ENCODE results near the gene SMG6.

Gene SMG6

GRCh38 chr17:2064980-2065785 is 238.4 kb downstream of the SMG6 start:
- no peak; the same call in 1 of the 2 replicates for TF ChIP-seq CTCF (IDR thresholded peaks at IDR 0.05; ENCODE audit: low read depth, low read length)

DNA sequence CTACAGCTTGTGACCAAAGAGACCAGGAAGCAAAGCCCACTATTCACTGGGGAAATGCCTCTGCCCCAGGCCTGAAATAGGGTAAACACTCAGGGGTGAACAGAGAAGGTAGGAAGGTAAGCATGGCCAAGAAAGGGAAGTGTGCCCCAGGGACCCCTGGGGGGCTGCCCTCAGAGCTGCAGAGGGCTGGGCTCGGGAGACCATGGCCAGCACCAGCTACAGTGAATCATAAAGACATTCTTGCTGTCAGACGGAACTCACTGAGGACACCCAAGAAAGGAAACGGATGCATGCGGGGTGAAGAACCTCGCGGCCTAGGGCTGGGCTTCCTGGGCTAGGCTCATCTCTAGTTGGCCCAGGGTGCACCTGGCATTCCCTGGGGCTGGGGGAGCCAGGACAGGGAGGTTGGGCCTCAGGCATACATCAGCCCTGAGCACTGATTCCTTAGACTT is 239.0 kb downstream of the SMG6 start:
- H3K4me3 ChIP-seq (ENCODE audit: low read depth, low read length): no peak overlapping the region
- no peak for TF ChIP-seq CTCF (IDR thresholded peaks at IDR 0.05; ENCODE audit: low read depth, low read length)

More at GRCh38 chr17:2064980-2065785, 238.4 kb downstream of the SMG6 start:
- H3K4me3 ChIP-seq (ENCODE audit: low read depth, low read length): no peak overlapping the region

- H3K4me3 ChIP-seq (ENCODE audit: low read depth, low read length): no peak overlapping the region
- TF ChIP-seq CTCF (IDR thresholded peaks at IDR 0.05; ENCODE audit: low read depth, low read length): no peak
Observed at GRCh38 chr17:2064147-2064489, 239.5 kb downstream of the SMG6 start.

- no peak overlapping the region for H3K4me3 ChIP-seq (ENCODE audit: low read depth, low read length)
- no peak for TF ChIP-seq CTCF (IDR thresholded peaks at IDR 0.05; ENCODE audit: low read depth, low read length)
Observed at GRCh38 chr17:2063261-2064146, 240.1 kb downstream of the SMG6 start.

GRCh38 chr17:2062571-2063183 is 240.9 kb downstream of the SMG6 start:
- H3K4me3 ChIP-seq (ENCODE audit: low read depth, low read length): no peak overlapping the region
- no peak for TF ChIP-seq CTCF (IDR thresholded peaks at IDR 0.05; ENCODE audit: low read depth, low read length)

- no peak overlapping the region for H3K4me3 ChIP-seq (ENCODE audit: low read depth, low read length)
- TF ChIP-seq CTCF (IDR thresholded peaks at IDR 0.05; ENCODE audit: low read depth, low read length): no peak
Observed at GRCh38 chr17:2061441-2061958, 242.1 kb downstream of the SMG6 start.

All from WI38 (cell line).